Activated CD8-positive, alpha-beta memory T cell treated with anti-CD3 and anti-CD28 coated beads, Interleukin-2, amount 50 U/mL, for 1 hour (primary cell): ENCODE results near the gene RCN1.
"Not testable (repeated sequence)": the region's sequence is repeated elsewhere in the genome, so short reads cannot be mapped to it uniquely, and the experiment has no call there.

Experiments
- DNase-seq: peaks from one replicate; pipeline ENCODE4 v3.0.0-alpha.2; 2020; ENCODE audit errors: extremely low read depth

Gene RCN1

GRCh38 chr11:32113200-32113919 lies 22.5 kb downstream of the RCN1 start:
- no peak for DNase-seq

- DNase-seq: no peak
These were observed 23.0 kb downstream of the RCN1 start for GRCh38 chr11:32113920-32114203.

- no peak for DNase-seq
These were observed 24.6 kb downstream of the RCN1 start for GRCh38 chr11:32115446-32115845.

- DNase-seq: no peak
These were observed 25.8 kb downstream of the RCN1 start for GRCh38 chr11:32116668-32117067.

- no peak for DNase-seq
These were observed 27.4 kb downstream of the RCN1 start for GRCh38 chr11:32118025-32118974.

GRCh38 chr11:32119139-32119538 lies 28.3 kb downstream of the RCN1 start:
- not testable (repeated sequence) for DNase-seq

GRCh38 chr11:32121012-32121411 lies 30.1 kb downstream of the RCN1 start:
- no peak for DNase-seq

- no peak for DNase-seq
These were observed 31.3 kb downstream of the RCN1 start for GRCh38 chr11:32122200-32122599.

- DNase-seq: no peak
These were observed 40.4 kb downstream of the RCN1 start for GRCh38 chr11:32131321-32131720.

- no peak for DNase-seq
These were observed 45.8 kb downstream of the RCN1 start for GRCh38 chr11:32136657-32137056.

- no peak for DNase-seq
These were observed 46.4 kb downstream of the RCN1 start for GRCh38 chr11:32137263-32137662.

GRCh38 chr11:32137869-32138268 lies 47.0 kb downstream of the RCN1 start:
- DNase-seq: no peak

GRCh38 chr11:32138902-32139301 lies 48.0 kb downstream of the RCN1 start:
- no peak for DNase-seq

- DNase-seq: no peak
These were observed 49.1 kb downstream of the RCN1 start for GRCh38 chr11:32139896-32140520.

GRCh38 chr11:32141745-32142546 lies 51.1 kb downstream of the RCN1 start:
- DNase-seq: no peak

GRCh38 chr11:32143378-32143777 lies 52.5 kb downstream of the RCN1 start:
- no peak for DNase-seq

GRCh38 chr11:32145282-32145681 lies 54.4 kb downstream of the RCN1 start:
- DNase-seq: no peak

GRCh38 chr11:32148895-32149294 lies 58.0 kb downstream of the RCN1 start:
- DNase-seq: no peak

GRCh38 chr11:32149748-32150147 lies 58.9 kb downstream of the RCN1 start:
- DNase-seq: no peak

GRCh38 chr11:32151027-32151426 lies 60.2 kb downstream of the RCN1 start:
- no peak for DNase-seq

- DNase-seq: no peak
These were observed 61.3 kb downstream of the RCN1 start for GRCh38 chr11:32152216-32152615.

GRCh38 chr11:32152821-32153220 lies 61.9 kb downstream of the RCN1 start:
- no peak for DNase-seq
